KMS-11 (cell line): Measurements from ENCODE around the gene SPRED2.
A peak's percentile ranks its signal among the peaks of the same experiment; 100 is the strongest.

Experiments used
- H2AFZ ChIP-seq: fragments of 200-600 bp; sonication (generic); 2 replicates; pipeline ENCODE4 v1.6.1; 2016; ENCODE audit warnings: antibody characterized with exemption, mixed run types, low read depth
- H3K27ac ChIP-seq: fragments of 200-600 bp; sonication (generic); 2 replicates; pipeline ENCODE4 v1.6.1; 2016; ENCODE audit warnings: mild to moderate bottlenecking, mixed run types
- H3K27me3 ChIP-seq: fragments of 200-600 bp; sonication (generic); 2 replicates; pipeline ENCODE4 v1.6.1; 2017; ENCODE audit warnings: mild to moderate bottlenecking, low read depth, mixed run types, moderate library complexity; ENCODE audit not compliant: insufficient read depth
- H3K36me3 ChIP-seq: fragments of 200-600 bp; sonication (generic); 2 replicates; pipeline ENCODE4 v1.6.1; 2017; ENCODE audit warnings: mild to moderate bottlenecking, mixed run types; ENCODE audit not compliant: insufficient read depth
- H3K4me1 ChIP-seq: fragments of 200-600 bp; sonication (generic); 2 replicates; pipeline ENCODE4 v1.6.1; 2016; ENCODE audit warnings: mild to moderate bottlenecking, low read depth, mixed run types; ENCODE audit not compliant: poor library complexity, severe bottlenecking
- H3K4me2 ChIP-seq: fragments of 200-600 bp; sonication (generic); 2 replicates; pipeline ENCODE4 v1.7.0; 2016; ENCODE audit warnings: mild to moderate bottlenecking, mixed run types
- H3K4me3 ChIP-seq: fragments of 200-600 bp; sonication (generic); IDR thresholded peaks from 2 replicates; pipeline ENCODE4 v1.6.1; 2017; ENCODE audit warnings: low read depth, low read length, mixed read lengths; ENCODE audit not compliant: insufficient read depth
- H3K79me2 ChIP-seq: fragments of 200-600 bp; sonication (generic); 2 replicates; pipeline ENCODE4 v1.6.1; 2016; ENCODE audit warnings: low read depth, mixed run types; ENCODE audit not compliant: insufficient read depth
- H3K9ac ChIP-seq: fragments of 200-600 bp; sonication (generic); 2 replicates; pipeline ENCODE4 v1.6.1; 2016; ENCODE audit warnings: mild to moderate bottlenecking, mixed run types
- H4K20me1 ChIP-seq: fragments of 200-600 bp; sonication (generic); 2 replicates; pipeline ENCODE4 v1.6.1; 2016; ENCODE audit warnings: mild to moderate bottlenecking, mixed run types; ENCODE audit not compliant: insufficient read depth
- CTCF ChIP-seq: fragments of 200-600 bp; sonication (generic); conservative IDR thresholded peaks from 2 replicates; pipeline ENCODE4 v1.6.1; 2017; ENCODE audit warnings: low read depth, mild to moderate bottlenecking, antibody characterized with exemption, low read length, moderate library complexity, mixed read lengths

Gene SPRED2

DNA sequence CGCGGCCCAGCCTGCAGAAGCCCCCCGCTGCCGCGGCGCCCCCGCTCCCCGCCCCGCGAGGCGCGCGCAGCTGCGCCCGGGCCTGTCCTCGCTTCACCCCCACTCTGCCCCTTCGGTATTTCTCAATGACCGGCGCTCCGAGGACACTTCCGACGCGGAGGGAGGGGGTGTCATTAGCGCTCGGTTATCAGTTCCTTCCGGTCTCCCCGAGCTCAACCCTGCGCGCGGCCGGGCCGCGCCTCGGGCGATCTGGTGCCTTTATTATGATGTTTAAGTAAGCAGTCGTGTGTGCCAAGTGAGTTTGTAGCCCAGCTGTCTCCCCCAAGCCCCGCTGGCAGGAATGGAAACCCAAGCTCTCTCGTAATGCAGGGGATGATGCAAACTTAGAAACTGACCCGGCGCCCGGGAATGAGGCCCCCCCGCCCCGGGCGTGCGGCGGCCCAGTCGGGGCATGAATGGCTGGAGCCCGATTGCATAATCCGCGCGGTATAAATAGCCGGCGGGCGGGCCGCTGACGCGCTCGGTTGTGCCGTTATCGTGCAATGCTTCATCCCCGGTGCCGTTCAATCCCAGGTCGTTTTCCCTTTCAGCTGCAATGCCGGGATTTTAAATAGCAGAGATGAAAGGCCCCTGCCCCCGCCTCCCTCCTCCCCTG, 3.9 kb upstream of the SPRED2 start:
- H3K4me3 ChIP-seq, result peak overlapping the region; percentile 89
- peak overlapping the region; percentile 79 for H3K27ac ChIP-seq
- H4K20me1 ChIP-seq, result no peaks in the 10 kb centered on the region
- TF ChIP-seq CTCF, result no peak
- H3K36me3 ChIP-seq, result no peaks in the 10 kb centered on the region
- peaks cover 10% of the 10 kb centered on the region; the same call in 1 of the 2 replicates for H3K27me3 ChIP-seq
- H2AFZ ChIP-seq, result peak overlapping the region; percentile 97
- H3K79me2 ChIP-seq, result no peaks in the 10 kb centered on the region; the same call in 1 of the 2 replicates
- peak overlapping the region; percentile 91 for H3K4me2 ChIP-seq
- H3K4me1 ChIP-seq, result peaks cover 38% of the 10 kb centered on the region
- peak overlapping the region; percentile 90 for H3K9ac ChIP-seq

DNA sequence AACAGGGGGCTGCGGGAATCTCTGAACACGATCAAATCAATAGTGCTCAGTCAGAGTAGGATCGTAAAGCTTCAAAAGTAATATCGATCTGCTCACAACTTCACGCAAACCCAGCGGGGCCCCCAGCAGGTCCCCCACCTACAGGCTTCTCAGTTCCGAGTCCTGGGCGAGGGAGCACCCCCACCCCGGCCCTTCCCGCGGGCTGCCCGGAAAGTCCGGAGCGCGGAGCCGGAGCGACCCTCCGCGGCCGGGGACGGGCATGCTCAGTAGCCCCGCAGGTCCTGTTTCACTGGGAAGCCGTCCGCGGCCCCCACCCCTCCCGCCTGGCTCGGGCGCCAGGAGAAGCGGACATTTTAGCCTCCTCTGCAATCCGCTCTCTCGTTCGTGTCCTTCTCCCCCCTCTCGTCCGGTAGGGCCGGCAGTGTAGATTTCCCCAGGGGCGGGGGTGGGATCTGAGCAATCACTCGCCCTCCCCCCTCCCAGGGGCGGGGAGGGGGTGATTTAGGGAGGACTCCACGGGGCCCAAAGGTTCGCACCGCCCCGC, 3.3 kb upstream of the SPRED2 start:
- no peak for TF ChIP-seq CTCF
- H4K20me1 ChIP-seq, result no peaks in the 10 kb centered on the region
- peaks cover 38% of the 10 kb centered on the region for H3K4me1 ChIP-seq
- no peaks in the 10 kb centered on the region; the same call in 1 of the 2 replicates for H3K79me2 ChIP-seq
- peak overlapping the region; percentile 90 for H3K9ac ChIP-seq
- H3K27ac ChIP-seq, result peak overlapping the region; percentile 79
- peak overlapping the region; percentile 91 for H3K4me2 ChIP-seq
- H2AFZ ChIP-seq, result peak overlapping the region; percentile 97
- peaks cover 10% of the 10 kb centered on the region; the same call in 1 of the 2 replicates for H3K27me3 ChIP-seq
- peak overlapping the region; percentile 89 for H3K4me3 ChIP-seq
- no peaks in the 10 kb centered on the region for H3K36me3 ChIP-seq

DNA sequence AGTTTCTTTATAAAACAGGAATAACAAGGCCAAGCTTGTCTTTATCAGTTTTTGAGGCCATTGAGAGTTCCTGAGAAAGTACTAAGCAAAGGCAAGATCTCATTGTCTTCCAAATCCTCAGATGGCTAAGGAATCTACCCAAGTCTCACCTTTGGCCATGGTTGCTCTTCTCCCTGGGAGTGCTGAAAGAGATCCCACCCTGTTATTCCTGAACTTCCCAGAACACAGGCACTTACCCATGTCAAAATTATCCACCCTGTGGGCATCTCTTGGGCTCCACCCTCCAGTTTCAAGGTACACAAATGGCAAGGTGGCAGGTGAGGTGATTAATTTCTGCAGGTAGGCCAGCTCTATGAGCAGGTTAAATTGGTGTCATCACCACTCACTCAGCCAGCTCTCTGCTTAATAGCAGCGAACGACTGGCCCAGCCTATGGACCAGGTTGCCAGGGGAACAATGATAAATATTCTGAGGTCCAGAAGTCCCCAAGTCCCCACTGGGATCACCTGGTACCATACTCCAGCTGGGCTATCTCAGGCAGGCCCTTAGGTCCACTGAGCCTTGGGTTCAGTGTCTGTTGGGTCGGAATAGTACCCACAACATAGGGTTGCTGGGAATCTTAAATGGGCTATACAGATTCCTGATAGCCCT, 2.3 kb upstream of the SPRED2 start:
- H4K20me1 ChIP-seq, result no peaks in the 10 kb centered on the region; the same call in 1 of the 2 replicates
- peaks cover 45% of the 10 kb centered on the region for H3K4me1 ChIP-seq
- peak overlapping the region; percentile 91 for H3K4me2 ChIP-seq
- no peak overlapping the region; the same call in 1 of the 2 replicates for H3K9ac ChIP-seq
- H3K27me3 ChIP-seq, result peaks cover 10% of the 10 kb centered on the region; the same call in 1 of the 2 replicates
- H3K79me2 ChIP-seq, result peaks cover 9% of the 10 kb centered on the region
- H3K4me3 ChIP-seq, result no peak overlapping the region
- H3K27ac ChIP-seq, result no peak overlapping the region; the same call in 1 of the 2 replicates
- TF ChIP-seq CTCF, result no peak
- no peaks in the 10 kb centered on the region for H3K36me3 ChIP-seq
- H2AFZ ChIP-seq, result peak overlapping the region; percentile 97; the same call in 1 of the 2 replicates

GRCh38 chr2:65431421-65432226, 775 bp downstream of the SPRED2 start:
- H2AFZ ChIP-seq, result peak overlapping the region; percentile 79

More at GRCh38 chr2:65431421-65432226, 775 bp downstream of the SPRED2 start:
- no peak for TF ChIP-seq CTCF
- Histone ChIP-seq H3K36me3 (no peaks in the 10 kb centered on the region), H3K27ac (peak overlapping the region; percentile 88), H3K4me2 (peak overlapping the region; percentile 26; the same call in 1 of the 2 replicates), H3K9ac (peak overlapping the region; percentile 92), H4K20me1 (peaks cover 1% of the 10 kb centered on the region; the same call in 1 of the 2 replicates), H3K27me3 (no peaks in the 10 kb centered on the region), H3K4me3 (peak overlapping the region; percentile 74), H3K79me2 (peaks cover 40% of the 10 kb centered on the region), H3K4me1 (peaks cover 46% of the 10 kb centered on the region)
